ENCODE data around the gene SLAIN2. TPM values are rescaled to one million over a fixed set of nuclear protein-coding genes. Genes with fewer than 3 reads are reported as not detected.

Gene SLAIN2
- total RNA-seq, 1 experiment from 2014 or later: 30.8 TPM

GRCh38 chr4:48368389-48368788, 27.1 kb downstream of the SLAIN2 start:
- peaks cover 8 to 24% (median 11%) of the 10 kb centered on the region in 3 experiments for H3K36me3 Mint-ChIP-seq (ENCODE audit: insufficient read depth in 1 of 3, low read depth in 3 of 3)
- H3K27me3 ChIP-seq (ENCODE audit: insufficient read depth, low read length): no peaks in the 10 kb centered on the region
- no peaks in the 10 kb centered on the region for H3K23me2 ChIP-seq (ENCODE audit: insufficient read length, low read depth, low read length, poor library complexity, severe bottlenecking)
- H3K23ac ChIP-seq (ENCODE audit: insufficient read length, low read depth, low read length): no peak overlapping the region
- peaks cover 33% of the 10 kb centered on the region in 2 experiments for H3K4me1 Mint-ChIP-seq
- H3K4me3 Mint-ChIP-seq: no peak overlapping the region
- no peak overlapping the region for H3K27ac ChIP-seq (ENCODE audit: insufficient read length, low read depth, low read length)
- no peak overlapping the region for H4K8ac ChIP-seq (replicated peaks; ENCODE audit: insufficient read length, low read depth, low read length)
- H3K4me1 ChIP-seq (ENCODE audit: insufficient read depth, low read length): no peaks in the 10 kb centered on the region
- no peak overlapping the region for H3T11ph ChIP-seq (ENCODE audit: low read length)
- H2BK12ac ChIP-seq (ENCODE audit: insufficient read length, low read depth, low read length): no peak overlapping the region
- no peak overlapping the region for H2BK20ac ChIP-seq (ENCODE audit: low read depth, low read length, poor library complexity, severe bottlenecking)
- H3K27me3 Mint-ChIP-seq (ENCODE audit: low read depth): no peaks in the 10 kb centered on the region
- no peaks in the 10 kb centered on the region for H3K79me1 ChIP-seq (ENCODE audit: insufficient read depth, low read depth, low read length, poor library complexity, severe bottlenecking)
- no peak overlapping the region for H2BK120ac ChIP-seq (ENCODE audit: low read depth, low read length, poor library complexity, severe bottlenecking)
- H4K5ac ChIP-seq (ENCODE audit: insufficient read length, low read depth, low read length): no peak overlapping the region
- no peak overlapping the region for H3K27ac Mint-ChIP-seq
- H3K9me3 Mint-ChIP-seq: peaks cover 11 to 12% of the 10 kb centered on the region in 2 experiments
- no peak overlapping the region for H3K56ac ChIP-seq (ENCODE audit: insufficient read length, low read depth, low read length)
- H3K18ac ChIP-seq (ENCODE audit: insufficient read length, low read depth, low read length): no peak overlapping the region
- H3K4me2 ChIP-seq (ENCODE audit: insufficient read depth, insufficient read length, low read length): no peak overlapping the region
- H3K9me3 ChIP-seq (ENCODE audit: control insufficient read depth, low read depth, low read length): no peaks in the 10 kb centered on the region
- H2BK15ac ChIP-seq (ENCODE audit: low read depth, low read length): no peak overlapping the region
- no peak overlapping the region for H3K9ac ChIP-seq (ENCODE audit: extremely low read depth, insufficient read length, low read length)
- no peak for DNase-seq
- H4K91ac ChIP-seq (ENCODE audit: insufficient read length, low read depth, low read length): no peak overlapping the region
- H3K79me2 ChIP-seq (ENCODE audit: insufficient read depth, low read length): peaks cover 5% of the 10 kb centered on the region; the same call in 1 of the 2 replicates
- no peak overlapping the region for H2AFZ ChIP-seq (ENCODE audit: low read length)
- no peak overlapping the region for H3K4ac ChIP-seq (ENCODE audit: low read depth, low read length)
- H3K14ac ChIP-seq (ENCODE audit: insufficient read depth, low read length): no peak overlapping the region
- no peak overlapping the region for H2AK5ac ChIP-seq (ENCODE audit: insufficient read length, low read length)
- no peak for TF ChIP-seq CTCF (conservative IDR thresholded peaks at IDR 0.05)
- no peak overlapping the region for H2BK5ac ChIP-seq (ENCODE audit: insufficient read length, low read length)
- H4K20me1 ChIP-seq (ENCODE audit: control insufficient read depth, insufficient read depth, insufficient read length): no peaks in the 10 kb centered on the region

Measured in H9 (cell line).